Right cardiac atrium (tissue), 5 donors: ENCODE data around the gene FARP2. TPM values are rescaled to one million over a fixed set of nuclear protein-coding genes. Genes with fewer than 3 reads are reported as not detected.

Source experiments
- ATAC-seq, 2 donors: fragments of 200-7000 bp; cut with Tn5 transposase; one replicate each; pipeline versions ENCODE4 v1.8.0 to v1.9.1; 2020; ENCODE audit warnings: moderate library complexity in 2 of 2, mild to moderate bottlenecking in 1 of 2
- DNase-seq, 3 donors: peaks; one replicate each; pipeline ENCODE4 v3.0.0-alpha.2; 2020
- H3K27ac ChIP-seq: one replicate; pipeline ENCODE4 v1.5.1; 2013; ENCODE audit warnings: mild to moderate bottlenecking, low read length, control low read depth, moderate library complexity
- H3K27me3 ChIP-seq: one replicate; pipeline ENCODE4 v1.6.1; 2013; ENCODE audit not compliant: control insufficient read depth, insufficient read depth
- H3K4me1 ChIP-seq: one replicate; pipeline ENCODE4 v1.6.1; 2013; ENCODE audit warnings: low read length; ENCODE audit not compliant: control insufficient read depth, insufficient read depth
- H3K4me3 ChIP-seq: one replicate; pipeline ENCODE4 v1.5.1; 2013; ENCODE audit warnings: low read length, control low read depth
- H3K9me3 ChIP-seq: one replicate; pipeline ENCODE4 v1.6.1; 2013; ENCODE audit warnings: low read length; ENCODE audit not compliant: control insufficient read depth
- WGBS: extraction: QIAGEN DNeasy Blood & Tissue Kit; methylation state at CpG from one replicate; pipeline ENCODE4 v1.1.7; 2013; 5-methylcytosine and 5-hydroxymethylcytosine counted together
- intact Hi-C, 4 donors: fragments of 100-400 bp; cut with DNase I; formaldehyde crosslinking; loops; one replicate each; pipeline versions ENCODE4 v1.11.0 to v1.14.0; 2022 to 2023
- polyA plus RNA-seq: library from polyadenylated mRNA; stranded (reverse); fragments of 200-250 nt; gene quantifications from one replicate; pipeline ENCODE4 v1.2.3, GENCODE V29; 2013
- total RNA-seq, 4 donors: library from RNA; stranded (reverse); fragmentation: NEBNext Ultra II Directional; extraction: Animal tissue kit (Norgen Biotek cat#: 25700); gene quantifications; one replicate each; pipeline ENCODE4 v1.2.1, GENCODE V29; 2021
- donor health status: healthy with polysubstance abuse.
- donor health status: DM: no; HTN: yes; CAD: no.
- donor health status: DM: no; HTN: no; CAD: no.
- donor health status: DM: no; HTN: yes; CAD: no; lungs with severe emphysema.
- donor health status: DM: yes; HTN: yes; CAD: no.

Gene FARP2
- total and polyA plus RNA-seq, 5 donors = 6.1 to 28.4 (median 24.1) TPM

DNA sequence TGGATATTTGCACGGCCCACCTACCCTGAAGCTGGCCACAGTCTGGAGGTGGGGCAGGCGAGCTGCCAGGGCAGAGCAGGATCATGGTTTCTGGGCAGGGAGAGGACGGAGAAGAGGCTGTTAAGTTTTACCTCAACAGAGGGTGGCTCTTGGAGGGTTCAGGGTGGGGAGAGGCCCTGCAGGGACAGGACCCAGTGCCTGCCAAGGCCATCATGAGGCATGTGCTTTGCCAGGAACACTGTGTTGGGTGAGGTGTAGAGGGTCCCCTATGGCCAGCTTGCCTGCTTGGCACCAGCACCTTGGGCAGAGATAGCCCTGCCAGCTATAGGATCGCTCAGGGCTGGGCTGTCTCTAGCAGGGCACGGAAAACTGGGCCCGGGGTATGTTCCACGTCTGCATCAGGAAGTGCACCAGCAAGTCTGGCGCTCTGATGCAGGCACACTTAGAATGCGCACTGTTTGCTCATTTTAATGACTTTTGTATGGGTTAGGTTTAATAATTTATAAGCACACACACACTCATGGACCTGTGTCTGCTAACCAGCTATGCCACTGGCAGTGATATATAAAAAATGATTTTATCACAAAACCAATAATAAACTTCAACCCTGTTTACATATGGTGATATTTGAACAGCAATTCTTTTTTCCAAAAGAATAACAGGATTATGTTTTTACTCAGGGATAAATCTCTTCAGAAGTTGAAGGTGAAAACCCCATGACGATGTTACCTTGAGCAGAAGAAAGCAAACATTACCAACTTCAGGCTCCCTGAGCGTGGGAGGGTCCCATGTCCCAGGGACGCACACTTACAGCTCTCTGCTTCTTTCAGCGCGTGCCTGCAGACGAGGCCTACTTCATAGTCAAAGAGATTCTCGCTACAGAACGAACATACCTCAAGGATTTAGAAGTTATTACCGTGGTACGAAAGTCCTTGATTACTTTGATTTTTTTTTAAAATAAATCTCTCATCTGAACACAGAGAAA lies 105.9 kb downstream of the FARP2 start:
- H3K4me1 ChIP-seq = no peaks in the 10 kb centered on the region
- H3K27me3 ChIP-seq = no peaks in the 10 kb centered on the region
- no peaks in the 10 kb centered on the region for H3K9me3 ChIP-seq
- intact Hi-C loops = no loop called here
- peak in 1 of 2 donors; percentile 11 for ATAC-seq
- 92% methylated on average over 19 of the region's 19 CpGs for WGBS
- no peak overlapping the region for H3K4me3 ChIP-seq
- DNase-seq = no peak
- no peak overlapping the region for H3K27ac ChIP-seq

DNA sequence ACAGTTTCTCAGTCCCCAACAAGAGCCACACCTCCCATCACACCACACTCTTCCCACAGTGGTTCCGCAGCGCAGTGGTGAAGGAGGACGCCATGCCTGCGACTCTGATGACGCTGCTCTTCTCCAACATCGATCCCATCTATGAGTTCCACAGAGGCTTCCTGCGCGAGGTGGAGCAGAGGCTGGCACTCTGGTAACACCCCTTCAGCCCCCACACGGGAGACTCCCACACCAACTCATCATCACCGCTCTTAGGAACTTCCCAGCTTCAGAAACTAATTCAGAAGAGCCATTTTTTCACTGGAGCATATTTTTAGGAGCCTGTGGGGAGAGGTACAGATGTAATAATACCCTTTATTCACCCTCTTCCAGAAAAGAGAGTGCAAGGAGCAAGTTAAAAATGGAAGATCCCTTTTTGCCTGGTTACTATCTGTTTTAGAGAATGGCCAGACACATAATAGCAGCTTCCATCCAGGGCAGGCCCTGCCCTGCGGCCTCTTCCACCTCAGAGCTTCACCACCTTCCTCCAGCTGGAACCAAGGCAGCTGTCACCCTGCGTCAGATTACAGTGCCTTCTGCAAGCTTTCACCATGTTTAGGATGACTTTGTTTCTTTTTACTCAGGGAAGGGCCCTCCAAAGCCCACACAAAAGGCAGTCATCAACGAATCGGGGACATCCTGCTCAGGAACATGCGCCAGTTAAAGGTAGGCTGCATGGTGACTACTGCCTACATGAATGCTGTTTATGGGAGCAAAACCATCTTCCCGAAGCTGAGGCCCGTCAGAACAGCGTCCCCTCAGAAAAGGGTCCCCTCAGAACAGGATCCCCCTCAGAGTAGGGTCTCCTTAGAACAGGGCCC lies 107.4 kb downstream of the FARP2 start:
- DNase-seq (no peak), ATAC-seq (no peak)
- H3K27ac ChIP-seq = no peak overlapping the region
- H3K27me3 ChIP-seq = no peaks in the 10 kb centered on the region
- intact Hi-C loops = no loop called here
- no peak overlapping the region for H3K4me3 ChIP-seq
- H3K9me3 ChIP-seq = no peaks in the 10 kb centered on the region
- WGBS = 88% methylated on average over 18 of the region's 18 CpGs
- no peaks in the 10 kb centered on the region for H3K4me1 ChIP-seq

DNA sequence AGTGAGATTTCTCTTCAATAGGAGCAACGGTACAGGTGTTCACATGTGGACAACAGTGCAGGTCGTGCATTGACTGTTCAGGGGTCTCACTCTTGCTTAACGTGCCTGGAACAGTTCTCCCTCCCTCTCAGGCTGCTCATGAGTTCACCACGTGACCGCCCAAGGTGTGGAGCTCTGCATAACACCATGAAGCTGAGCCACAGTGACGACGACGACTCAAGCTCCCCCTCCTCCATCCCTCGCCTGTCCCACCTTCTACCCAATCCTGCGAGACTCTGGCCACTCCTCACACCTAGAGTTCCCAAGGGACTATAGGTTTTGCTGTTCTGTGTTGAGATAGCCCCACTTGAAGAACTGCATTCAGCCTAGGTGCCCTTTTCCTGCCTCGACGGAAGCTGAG lies 109.5 kb downstream of the FARP2 start:
- Histone ChIP-seq H3K27ac (no peak overlapping the region), H3K4me3 (no peak overlapping the region), H3K4me1 (no peaks in the 10 kb centered on the region), H3K9me3 (no peaks in the 10 kb centered on the region), H3K27me3 (no peaks in the 10 kb centered on the region)
- ATAC-seq (no peak), DNase-seq (no peak)
- 72% methylated on average over 12 of the region's 12 CpGs for WGBS
- intact Hi-C loops = no loop called here

DNA sequence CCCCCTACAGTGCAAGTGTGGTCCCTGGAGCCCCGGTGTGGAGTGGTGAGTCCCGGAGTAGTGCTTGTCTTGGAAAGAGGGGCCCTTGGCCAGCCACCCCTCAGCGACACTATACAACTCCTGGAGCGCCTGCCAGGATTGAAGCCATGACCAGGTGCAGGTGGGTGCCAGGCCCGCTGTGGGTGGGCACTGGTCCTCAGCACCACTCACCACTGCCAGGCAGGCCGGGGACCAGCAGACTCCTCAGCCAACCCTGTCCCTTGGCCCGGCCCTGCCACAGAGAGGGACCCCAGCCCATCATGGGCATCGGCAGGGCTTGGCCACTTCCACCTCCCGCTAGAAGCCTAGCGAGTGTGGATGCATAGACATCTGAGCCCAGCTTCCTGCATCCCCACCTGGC lies 110.1 kb downstream of the FARP2 start:
- H3K4me1 ChIP-seq = no peaks in the 10 kb centered on the region
- intact Hi-C loops = no loop called here
- DNase-seq (no peak), ATAC-seq (no peak)
- no peaks in the 10 kb centered on the region for H3K27me3 ChIP-seq
- WGBS = 88% methylated on average over 10 of the region's 10 CpGs
- no peak overlapping the region for H3K27ac ChIP-seq
- H3K9me3 ChIP-seq = no peaks in the 10 kb centered on the region
- no peak overlapping the region for H3K4me3 ChIP-seq

DNA sequence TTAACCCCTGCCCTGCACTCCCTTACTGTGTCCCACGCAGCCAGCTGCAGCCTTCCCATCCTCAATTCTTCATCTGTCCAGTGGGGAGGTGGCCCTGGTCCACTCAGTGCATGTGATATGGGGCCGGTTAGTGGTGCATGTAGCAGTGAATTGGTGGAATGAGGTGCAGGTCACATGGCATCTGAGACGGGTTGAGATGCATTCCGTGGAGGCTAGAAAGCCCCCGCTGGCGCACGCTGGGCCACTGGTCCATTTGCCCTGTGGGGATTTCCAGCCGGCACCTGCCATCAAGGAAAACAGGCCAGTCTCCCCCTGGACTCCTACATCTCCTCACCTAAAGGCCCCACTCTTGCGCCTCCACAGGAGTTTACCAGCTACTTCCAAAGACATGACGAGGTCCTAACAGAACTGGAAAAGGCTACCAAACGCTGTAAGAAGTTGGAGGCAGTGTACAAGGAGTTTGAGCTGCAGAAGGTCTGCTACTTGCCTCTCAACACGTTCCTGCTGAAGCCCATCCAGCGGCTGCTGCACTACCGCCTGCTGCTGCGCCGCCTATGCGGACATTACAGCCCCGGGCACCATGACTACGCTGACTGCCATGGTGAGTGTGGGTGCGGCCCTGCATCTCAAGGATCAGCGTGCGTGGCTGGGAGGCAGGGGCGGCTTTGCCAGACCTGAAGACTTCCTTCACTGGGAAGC lies 111.8 kb downstream of the FARP2 start:
- Histone ChIP-seq H3K27me3 (no peaks in the 10 kb centered on the region), H3K9me3 (no peaks in the 10 kb centered on the region), H3K4me3 (no peak overlapping the region), H3K4me1 (no peaks in the 10 kb centered on the region), H3K27ac (no peak overlapping the region)
- 91% methylated on average over 23 of the region's 23 CpGs for WGBS
- ATAC-seq (no peak), DNase-seq (no peak)
- intact Hi-C loops = no loop called here

DNA sequence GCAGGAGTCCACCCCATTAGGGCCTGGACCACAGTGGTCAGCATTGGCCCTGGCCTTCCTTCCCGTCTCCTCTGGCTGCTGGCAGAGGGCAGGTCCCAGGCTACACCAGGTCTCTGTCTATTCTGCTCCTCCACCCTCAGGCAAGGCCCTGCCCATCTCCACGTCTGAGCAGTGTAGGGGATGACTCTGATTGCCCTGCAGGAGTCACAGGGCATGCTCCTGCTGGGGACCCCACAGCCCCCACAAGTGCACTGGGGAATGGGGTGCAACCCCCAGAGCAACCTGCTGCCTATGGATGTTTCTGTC lies 112.3 kb downstream of the FARP2 start:
- WGBS = 85% methylated on average over 2 of the region's 2 CpGs
- Histone ChIP-seq H3K27ac (no peak overlapping the region), H3K4me3 (no peak overlapping the region), H3K4me1 (no peaks in the 10 kb centered on the region), H3K27me3 (no peaks in the 10 kb centered on the region), H3K9me3 (no peaks in the 10 kb centered on the region)
- intact Hi-C loops = no loop called here
- no peak for DNase-seq
- ATAC-seq = no peak

DNA sequence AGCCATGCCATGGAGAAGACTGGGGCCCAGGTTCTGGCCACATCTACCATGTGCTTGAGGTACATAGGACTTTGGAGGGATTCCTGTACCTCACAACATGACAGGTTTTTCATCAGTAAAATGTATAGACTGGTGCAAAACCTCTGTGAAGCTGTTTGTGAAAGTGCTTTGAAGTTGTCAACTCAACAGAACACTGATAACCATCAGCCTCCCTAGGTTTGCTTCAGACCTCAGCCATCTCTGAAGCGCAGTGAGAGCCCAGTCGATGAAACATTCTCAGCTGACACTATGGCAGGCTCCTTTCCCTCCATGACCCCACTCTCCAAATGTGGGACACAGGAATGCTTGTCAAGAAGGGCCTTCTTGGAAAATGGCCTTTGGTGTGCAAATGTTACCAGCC lies 113.7 kb downstream of the FARP2 start:
- H3K27me3 ChIP-seq = no peaks in the 10 kb centered on the region
- no peaks in the 10 kb centered on the region for H3K9me3 ChIP-seq
- DNase-seq (no peak), ATAC-seq (no peak)
- no peaks in the 10 kb centered on the region for H3K4me1 ChIP-seq
- H3K4me3 ChIP-seq = no peak overlapping the region
- H3K27ac ChIP-seq = no peak overlapping the region
- 87% methylated on average over 2 of the region's 2 CpGs for WGBS
- intact Hi-C loops = no loop called here

DNA sequence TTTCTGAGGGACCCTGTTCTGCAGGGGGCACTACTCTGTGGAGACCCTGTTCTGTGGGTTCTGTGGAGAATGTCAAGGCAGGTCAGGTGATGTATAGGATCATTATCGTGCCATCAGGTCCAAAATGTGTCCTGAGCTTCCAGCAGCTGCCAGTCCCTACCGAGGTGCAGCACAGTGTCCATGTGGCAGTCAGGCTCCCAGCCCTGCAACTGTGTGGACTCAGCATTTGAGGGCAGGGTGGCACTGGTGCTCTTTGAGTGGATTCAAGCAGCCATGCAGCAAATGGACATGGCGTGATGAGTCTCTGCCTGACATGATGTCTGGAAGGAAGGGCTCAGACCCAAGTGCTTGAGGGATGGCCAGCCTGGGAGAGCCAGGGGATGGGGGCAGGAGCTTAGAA lies 117.3 kb downstream of the FARP2 start:
- Histone ChIP-seq H3K9me3 (no peaks in the 10 kb centered on the region), H3K4me3 (no peak overlapping the region), H3K27me3 (no peaks in the 10 kb centered on the region), H3K27ac (no peak overlapping the region), H3K4me1 (no peaks in the 10 kb centered on the region)
- no peak for DNase-seq
- WGBS = 96% methylated on average over 3 of the region's 3 CpGs
- no peak for ATAC-seq
- intact Hi-C loops = no loop called here

DNA sequence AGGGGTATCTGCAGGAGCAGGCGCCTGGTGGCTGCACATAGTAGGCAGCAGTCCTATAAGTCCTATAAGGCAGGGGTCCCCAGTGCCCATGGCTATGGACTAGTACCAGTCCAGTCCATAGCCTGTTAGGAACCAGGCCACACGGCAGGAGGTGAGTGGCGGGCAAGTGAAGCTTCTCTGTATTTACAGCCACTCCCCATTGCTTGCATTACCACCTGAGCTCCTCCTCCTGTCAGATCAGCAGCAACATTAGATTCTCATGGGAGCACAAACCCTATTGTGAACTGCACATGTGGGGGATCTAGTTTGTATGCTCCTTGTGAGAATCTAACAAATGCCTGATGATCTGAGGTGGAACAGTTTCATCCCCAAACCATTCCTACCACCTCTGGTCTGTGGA lies 119.2 kb downstream of the FARP2 start:
- Histone ChIP-seq H3K27ac (no peak overlapping the region), H3K9me3 (no peaks in the 10 kb centered on the region), H3K4me1 (no peaks in the 10 kb centered on the region), H3K27me3 (no peaks in the 10 kb centered on the region), H3K4me3 (no peak overlapping the region)
- no peak for ATAC-seq
- 92% methylated on average over 3 of the region's 3 CpGs for WGBS
- no peak for DNase-seq
- intact Hi-C loops = no loop called here

DNA sequence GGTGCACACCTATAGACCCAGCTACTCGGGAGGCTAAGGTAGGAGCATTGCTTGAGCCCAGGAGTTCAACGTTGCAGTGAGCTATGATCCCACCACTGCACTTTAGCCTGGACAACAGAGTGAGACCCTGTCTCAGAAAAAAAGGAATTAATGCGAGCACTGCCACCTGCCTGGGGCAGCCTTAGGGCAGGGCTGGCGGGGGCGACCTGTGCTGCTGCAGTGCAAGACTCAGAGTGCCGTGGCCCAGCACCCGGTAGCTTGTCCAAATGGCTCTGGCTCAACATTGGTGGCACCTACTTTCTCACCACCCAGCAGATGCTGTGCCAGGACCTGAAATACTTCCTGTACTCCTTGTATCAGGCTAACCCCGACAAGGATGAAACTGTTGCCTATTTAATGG lies 122.1 kb downstream of the FARP2 start:
- DNase-seq = no peak
- H3K9me3 ChIP-seq = no peaks in the 10 kb centered on the region
- ATAC-seq = no peak

More for the DNA sequence above, 122.1 kb downstream of the FARP2 start:
- no peak overlapping the region for H3K4me3 ChIP-seq
- intact Hi-C loops = no loop called here
- no peak overlapping the region for H3K27ac ChIP-seq
- no peaks in the 10 kb centered on the region for H3K27me3 ChIP-seq
- no peaks in the 10 kb centered on the region for H3K4me1 ChIP-seq
- 88% methylated on average over 8 of the region's 8 CpGs for WGBS
